ENCODE measurements around the gene FUCA2.
"Not testable (repeated sequence)": the region's sequence is repeated elsewhere in the genome, so short reads cannot be mapped to it uniquely, and the experiment has no call there.

Gene FUCA2

DNA sequence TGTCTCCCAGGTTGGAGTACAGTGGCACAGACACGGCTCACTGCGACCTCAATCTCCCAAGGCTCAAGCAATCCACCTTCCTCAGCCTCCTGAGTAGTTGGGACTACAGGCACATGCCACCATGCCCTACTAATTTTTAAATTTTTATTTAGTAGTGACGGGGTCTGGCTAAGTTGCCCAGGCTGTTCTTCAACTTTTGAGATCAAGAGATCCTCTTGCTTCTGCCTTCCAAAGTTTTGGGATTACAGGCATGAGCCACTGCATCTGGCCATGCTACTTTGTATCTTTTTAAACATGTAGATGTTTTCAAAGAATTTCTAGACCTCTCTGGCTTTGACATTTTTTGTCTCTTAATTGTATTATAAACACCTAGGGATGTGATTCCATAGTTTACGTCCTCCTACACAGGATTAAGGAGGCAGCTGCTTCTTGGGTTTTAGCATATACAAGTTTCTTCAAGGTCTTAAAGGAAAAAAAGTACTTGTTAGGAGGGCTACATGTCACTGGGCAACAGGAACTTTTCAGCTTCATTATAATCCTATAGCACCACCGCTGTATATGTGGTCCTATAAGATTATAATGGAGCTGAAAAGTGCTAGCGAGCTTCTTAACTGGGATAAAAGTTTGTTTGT lies 62.3 kb downstream of the FUCA2 start:
- TF ChIP-seq ZFP30 (CRISPR knock-in tag; IDR thresholded peaks at IDR 0.05) (no peak), PATZ1 (CRISPR knock-in tag; IDR thresholded peaks at IDR 0.05; ENCODE audit: borderline replicate concordance) (no peak), CSDC2 (CRISPR knock-in tag; IDR thresholded peaks at IDR 0.05) (no peak), RARB (CRISPR knock-in tag; IDR thresholded peaks at IDR 0.05) (no peak), SNAI2 (CRISPR knock-in tag; IDR thresholded peaks at IDR 0.05) (no peak), ISL1 (CRISPR knock-in tag; IDR thresholded peaks at IDR 0.05) (no peak), ZNF8 (CRISPR knock-in tag; IDR thresholded peaks at IDR 0.05) (no peak), TOX (CRISPR knock-in tag; IDR thresholded peaks at IDR 0.05; ENCODE audit: borderline replicate concordance) (no peak), ESRRG (CRISPR knock-in tag; IDR thresholded peaks at IDR 0.05) (no peak), CSRNP3 (CRISPR knock-in tag; IDR thresholded peaks at IDR 0.05) (no peak), TCF4 (CRISPR knock-in tag; IDR thresholded peaks at IDR 0.05; ENCODE audit: borderline replicate concordance) (no peak)
- TF ChIP-seq, protein P1, sequence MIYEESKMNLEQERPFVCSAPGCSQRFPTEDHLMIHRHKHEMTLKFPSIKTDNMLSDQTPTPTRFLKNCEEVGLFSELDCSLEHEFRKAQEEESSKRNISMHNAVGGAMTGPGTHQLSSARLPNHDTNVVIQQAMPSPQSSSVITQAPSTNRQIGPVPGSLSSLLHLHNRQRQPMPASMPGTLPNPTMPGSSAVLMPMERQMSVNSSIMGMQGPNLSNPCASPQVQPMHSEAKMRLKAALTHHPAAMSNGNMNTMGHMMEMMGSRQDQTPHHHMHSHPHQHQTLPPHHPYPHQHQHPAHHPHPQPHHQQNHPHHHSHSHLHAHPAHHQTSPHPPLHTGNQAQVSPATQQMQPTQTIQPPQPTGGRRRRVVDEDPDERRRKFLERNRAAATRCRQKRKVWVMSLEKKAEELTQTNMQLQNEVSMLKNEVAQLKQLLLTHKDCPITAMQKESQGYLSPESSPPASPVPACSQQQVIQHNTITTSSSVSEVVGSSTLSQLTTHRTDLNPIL (CRISPR knock-in tag; IDR thresholded peaks at IDR 0.05; ENCODE audit: low read depth), result no peak
- ATAC-seq, result no peak

DNA sequence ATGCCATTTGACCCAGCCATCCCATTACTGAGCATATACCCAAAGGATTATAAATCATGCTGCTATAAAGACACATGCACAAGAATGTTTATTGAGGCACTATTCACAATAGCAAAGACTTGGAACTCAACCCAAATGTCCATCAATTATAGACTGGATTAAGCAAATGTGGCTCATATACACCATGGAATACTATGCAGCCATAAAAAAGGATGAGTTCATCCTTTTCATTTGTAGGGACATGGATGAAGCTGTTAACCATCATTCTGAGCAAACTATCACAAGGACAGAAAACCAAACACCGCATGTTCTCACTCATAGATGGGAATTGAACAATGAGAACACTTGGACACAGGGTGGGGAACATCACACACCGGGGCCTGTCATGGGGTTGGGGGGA lies 63.7 kb downstream of the FUCA2 start:
- not testable (repeated sequence) for ATAC-seq

Measured in SK-N-SH treated with all-trans-retinoic acid at 6 μM for 48 hours (cell line).